HEK293 (cell line): Measurements from ENCODE around the gene RPL11.

Source experiments
- FEZF1 ChIP-seq: fragments of 450-650 bp; formaldehyde crosslinking; IDR thresholded peaks from 2 replicates; pipeline ENCODE4 v1.5.1; 2016; ENCODE audit warnings: missing biosample characterization, missing genetic modification characterization
- KLF16 ChIP-seq: fragments of 450-650 bp; formaldehyde crosslinking; IDR thresholded peaks from 2 replicates; pipeline ENCODE4 v1.5.1; 2017; ENCODE audit warnings: missing biosample characterization, missing genetic modification characterization
- PRDM1 ChIP-seq: fragments of 450-650 bp; formaldehyde crosslinking; IDR thresholded peaks from 2 replicates; pipeline ENCODE4; 2016; ENCODE audit warnings: missing biosample characterization, missing genetic modification characterization
- REPIN1 ChIP-seq: fragments of 450-650 bp; formaldehyde crosslinking; IDR thresholded peaks from 2 replicates; pipeline ENCODE4 v1.5.1; 2017; ENCODE audit warnings: missing biosample characterization, missing genetic modification characterization, low read depth
- SP7 ChIP-seq: fragments of 450-650 bp; formaldehyde crosslinking; IDR thresholded peaks from 2 replicates; pipeline ENCODE4 v1.5.1; 2016; ENCODE audit warnings: missing biosample characterization, missing genetic modification characterization
- ZBTB17 ChIP-seq: fragments of 450-650 bp; formaldehyde crosslinking; IDR thresholded peaks from 2 replicates; pipeline ENCODE4 v1.5.1; 2016; ENCODE audit warnings: missing biosample characterization, missing genetic modification characterization
- ZNF140 ChIP-seq: fragments of 450-650 bp; formaldehyde crosslinking; IDR thresholded peaks from 2 replicates; pipeline ENCODE4 v1.5.1; 2016; ENCODE audit warnings: missing biosample characterization, missing genetic modification characterization
- ZNF155 ChIP-seq: fragments of 450-650 bp; formaldehyde crosslinking; IDR thresholded peaks from 2 replicates; pipeline ENCODE4 v1.5.1; 2016; ENCODE audit warnings: missing biosample characterization, missing genetic modification characterization
- ZNF157 ChIP-seq: fragments of 450-650 bp; formaldehyde crosslinking; IDR thresholded peaks from 2 replicates; pipeline ENCODE4 v1.5.1; 2016; ENCODE audit warnings: missing biosample characterization, missing genetic modification characterization
- ZNF2 ChIP-seq: fragments of 450-650 bp; formaldehyde crosslinking; IDR thresholded peaks from 2 replicates; pipeline ENCODE4 v1.5.1; 2016; ENCODE audit warnings: missing biosample characterization, missing genetic modification characterization
- ZNF302 ChIP-seq: fragments of 450-650 bp; formaldehyde crosslinking; IDR thresholded peaks from 2 replicates; pipeline ENCODE4 v1.5.1; 2016; ENCODE audit warnings: missing biosample characterization, missing genetic modification characterization, low read depth
- ZNF335 ChIP-seq: fragments of 450-650 bp; formaldehyde crosslinking; conservative IDR thresholded peaks from 2 replicates; pipeline ENCODE4 v1.5.1; 2016; ENCODE audit warnings: missing biosample characterization, missing genetic modification characterization
- ZNF600 ChIP-seq: fragments of 450-650 bp; formaldehyde crosslinking; IDR thresholded peaks from 2 replicates; pipeline ENCODE4 v1.5.1; 2016; ENCODE audit warnings: missing biosample characterization, missing genetic modification characterization
- ZNF670 ChIP-seq: fragments of 450-650 bp; formaldehyde crosslinking; IDR thresholded peaks from 2 replicates; pipeline ENCODE4 v1.5.1; 2016; ENCODE audit warnings: missing biosample characterization, missing genetic modification characterization, low read depth
- ZNF776 ChIP-seq: fragments of 450-650 bp; formaldehyde crosslinking; IDR thresholded peaks from 2 replicates; pipeline ENCODE4 v1.5.0; 2017; ENCODE audit warnings: missing biosample characterization, missing genetic modification characterization, borderline replicate concordance
- TF ChIP-seq, protein P1 (sequence below): fragments of 450-650 bp; formaldehyde crosslinking; IDR thresholded peaks from 2 replicates; pipeline ENCODE4 v1.5.1; 2017; ENCODE audit warnings: missing biosample characterization, missing genetic modification characterization
- TF ChIP-seq, protein P2 (sequence below): fragments of 450-650 bp; formaldehyde crosslinking; IDR thresholded peaks from 2 replicates; pipeline ENCODE4 v1.5.1; 2016; ENCODE audit warnings: missing biosample characterization, missing genetic modification characterization
- TF ChIP-seq, protein P3 (sequence below): fragments of 450-650 bp; formaldehyde crosslinking; IDR thresholded peaks from 2 replicates; pipeline ENCODE4 v1.5.1; 2016; ENCODE audit warnings: missing biosample characterization, missing genetic modification characterization
- TF ChIP-seq, protein P4 (sequence below): fragments of 450-650 bp; formaldehyde crosslinking; IDR thresholded peaks from 2 replicates; pipeline ENCODE4 v1.5.1; 2016; ENCODE audit warnings: missing biosample characterization, missing genetic modification characterization
- TF ChIP-seq, protein P5 (sequence below): fragments of 450-650 bp; formaldehyde crosslinking; IDR thresholded peaks from 2 replicates; pipeline ENCODE4 v1.5.1; 2016; ENCODE audit warnings: missing biosample characterization, missing genetic modification characterization
- TF ChIP-seq, protein P6 (sequence below): fragments of 450-650 bp; formaldehyde crosslinking; IDR thresholded peaks from 2 replicates; pipeline ENCODE4 v1.5.1; 2016; ENCODE audit warnings: missing biosample characterization, missing genetic modification characterization
- TF ChIP-seq, protein P7 (sequence below): fragments of 450-650 bp; formaldehyde crosslinking; conservative IDR thresholded peaks from 2 replicates; pipeline ENCODE4 v1.5.1; 2016; ENCODE audit warnings: low read depth, missing biosample characterization, missing genetic modification characterization

The RPL11 gene

DNA sequence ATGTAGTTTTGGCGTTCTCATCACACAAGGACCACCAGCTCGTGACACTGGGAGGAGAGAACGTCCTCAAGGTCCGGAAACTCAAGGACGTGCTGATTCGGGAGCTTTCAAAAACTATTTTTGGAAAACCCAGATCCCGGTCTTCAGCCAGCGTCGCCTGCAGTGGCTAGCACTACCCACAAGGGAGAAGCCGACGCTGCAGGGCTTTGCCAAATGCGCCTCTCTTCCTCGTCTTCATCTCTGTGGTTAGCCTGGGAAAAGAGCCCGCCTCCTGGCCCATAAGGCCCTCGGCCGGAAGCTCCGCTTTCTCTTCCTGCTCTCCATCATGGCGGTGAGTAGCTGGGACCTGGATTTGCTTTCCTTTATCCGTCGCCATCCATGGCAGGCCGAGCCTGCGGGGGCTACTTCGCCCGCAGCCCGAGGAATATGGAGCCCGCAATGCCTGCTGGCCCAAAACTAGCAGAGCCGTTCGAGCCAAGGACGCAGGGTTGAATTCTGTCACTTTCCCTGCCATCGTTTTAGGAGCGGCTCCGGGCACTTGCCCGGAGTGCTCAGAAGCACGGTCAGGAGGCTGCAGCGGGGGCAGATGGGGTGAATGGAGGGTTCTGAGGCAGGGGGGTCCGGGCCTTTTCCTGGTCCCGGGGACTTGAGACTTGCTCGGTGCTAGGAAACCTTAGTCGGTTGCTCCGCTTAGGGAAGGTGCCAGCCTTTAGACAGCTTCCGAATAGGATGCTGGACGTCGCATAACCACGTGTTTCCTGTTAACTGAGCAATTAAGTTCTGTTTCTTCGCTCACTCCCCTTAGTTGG lies at the start of gene RPL11 (continued):
- TF ChIP-seq REPIN1 (tag by site-specific recombination) (0 out of 2 replicates have a peak, but pooled peaks have one; percentile 73), ZNF776 (tag by site-specific recombination) (no peak), ZNF670 (tag by site-specific recombination) (no peak), PRDM1 (tag by site-specific recombination) (peak; percentile 91), ZNF302 (tag by site-specific recombination) (no peak), ZBTB17 (tag by site-specific recombination) (peak; percentile 72), ZNF140 (tag by site-specific recombination) (no peak), SP7 (peak; percentile 80; the same call in 1 of the 2 replicates), ZNF600 (tag by site-specific recombination) (no peak), ZNF2 (tag by site-specific recombination) (peak; percentile 86), FEZF1 (tag by site-specific recombination) (no peak), KLF16 (tag by site-specific recombination) (no peak), ZNF335 (tag by site-specific recombination) (peak; percentile 61), ZNF155 (tag by site-specific recombination) (no peak), ZNF157 (tag by site-specific recombination) (no peak)
- TF ChIP-seq, protein P1, sequence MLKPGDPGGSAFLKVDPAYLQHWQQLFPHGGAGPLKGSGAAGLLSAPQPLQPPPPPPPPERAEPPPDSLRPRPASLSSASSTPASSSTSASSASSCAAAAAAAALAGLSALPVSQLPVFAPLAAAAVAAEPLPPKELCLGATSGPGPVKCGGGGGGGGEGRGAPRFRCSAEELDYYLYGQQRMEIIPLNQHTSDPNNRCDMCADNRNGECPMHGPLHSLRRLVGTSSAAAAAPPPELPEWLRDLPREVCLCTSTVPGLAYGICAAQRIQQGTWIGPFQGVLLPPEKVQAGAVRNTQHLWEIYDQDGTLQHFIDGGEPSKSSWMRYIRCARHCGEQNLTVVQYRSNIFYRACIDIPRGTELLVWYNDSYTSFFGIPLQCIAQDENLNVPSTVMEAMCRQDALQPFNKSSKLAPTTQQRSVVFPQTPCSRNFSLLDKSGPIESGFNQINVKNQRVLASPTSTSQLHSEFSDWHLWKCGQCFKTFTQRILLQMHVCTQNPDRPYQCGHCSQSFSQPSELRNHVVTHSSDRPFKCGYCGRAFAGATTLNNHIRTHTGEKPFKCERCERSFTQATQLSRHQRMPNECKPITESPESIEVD (tag by site-specific recombination): no peak
- TF ChIP-seq, protein P2, sequence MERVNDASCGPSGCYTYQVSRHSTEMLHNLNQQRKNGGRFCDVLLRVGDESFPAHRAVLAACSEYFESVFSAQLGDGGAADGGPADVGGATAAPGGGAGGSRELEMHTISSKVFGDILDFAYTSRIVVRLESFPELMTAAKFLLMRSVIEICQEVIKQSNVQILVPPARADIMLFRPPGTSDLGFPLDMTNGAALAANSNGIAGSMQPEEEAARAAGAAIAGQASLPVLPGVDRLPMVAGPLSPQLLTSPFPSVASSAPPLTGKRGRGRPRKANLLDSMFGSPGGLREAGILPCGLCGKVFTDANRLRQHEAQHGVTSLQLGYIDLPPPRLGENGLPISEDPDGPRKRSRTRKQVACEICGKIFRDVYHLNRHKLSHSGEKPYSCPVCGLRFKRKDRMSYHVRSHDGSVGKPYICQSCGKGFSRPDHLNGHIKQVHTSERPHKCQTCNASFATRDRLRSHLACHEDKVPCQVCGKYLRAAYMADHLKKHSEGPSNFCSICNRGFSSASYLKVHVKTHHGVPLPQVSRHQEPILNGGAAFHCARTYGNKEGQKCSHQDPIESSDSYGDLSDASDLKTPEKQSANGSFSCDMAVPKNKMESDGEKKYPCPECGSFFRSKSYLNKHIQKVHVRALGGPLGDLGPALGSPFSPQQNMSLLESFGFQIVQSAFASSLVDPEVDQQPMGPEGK (tag by site-specific recombination): no peak
- TF ChIP-seq, protein P3, sequence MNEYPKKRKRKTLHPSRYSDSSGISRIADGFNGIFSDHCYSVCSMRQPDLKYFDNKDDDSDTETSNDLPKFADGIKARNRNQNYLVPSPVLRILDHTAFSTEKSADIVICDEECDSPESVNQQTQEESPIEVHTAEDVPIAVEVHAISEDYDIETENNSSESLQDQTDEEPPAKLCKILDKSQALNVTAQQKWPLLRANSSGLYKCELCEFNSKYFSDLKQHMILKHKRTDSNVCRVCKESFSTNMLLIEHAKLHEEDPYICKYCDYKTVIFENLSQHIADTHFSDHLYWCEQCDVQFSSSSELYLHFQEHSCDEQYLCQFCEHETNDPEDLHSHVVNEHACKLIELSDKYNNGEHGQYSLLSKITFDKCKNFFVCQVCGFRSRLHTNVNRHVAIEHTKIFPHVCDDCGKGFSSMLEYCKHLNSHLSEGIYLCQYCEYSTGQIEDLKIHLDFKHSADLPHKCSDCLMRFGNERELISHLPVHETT (tag by site-specific recombination): peak; percentile 93
- TF ChIP-seq, protein P4, sequence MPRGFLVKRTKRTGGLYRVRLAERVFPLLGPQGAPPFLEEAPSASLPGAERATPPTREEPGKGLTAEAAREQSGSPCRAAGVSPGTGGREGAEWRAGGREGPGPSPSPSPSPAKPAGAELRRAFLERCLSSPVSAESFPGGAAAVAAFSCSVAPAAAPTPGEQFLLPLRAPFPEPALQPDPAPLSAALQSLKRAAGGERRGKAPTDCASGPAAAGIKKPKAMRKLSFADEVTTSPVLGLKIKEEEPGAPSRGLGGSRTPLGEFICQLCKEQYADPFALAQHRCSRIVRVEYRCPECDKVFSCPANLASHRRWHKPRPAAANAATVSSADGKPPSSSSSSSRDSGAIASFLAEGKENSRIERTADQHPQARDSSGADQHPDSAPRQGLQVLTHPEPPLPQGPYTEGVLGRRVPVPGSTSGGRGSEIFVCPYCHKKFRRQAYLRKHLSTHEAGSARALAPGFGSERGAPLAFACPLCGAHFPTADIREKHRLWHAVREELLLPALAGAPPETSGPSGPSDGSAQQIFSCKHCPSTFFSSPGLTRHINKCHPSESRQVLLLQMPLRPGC: 0 out of 2 replicates have a peak, but pooled peaks have one; percentile 24
- TF ChIP-seq, protein P5, sequence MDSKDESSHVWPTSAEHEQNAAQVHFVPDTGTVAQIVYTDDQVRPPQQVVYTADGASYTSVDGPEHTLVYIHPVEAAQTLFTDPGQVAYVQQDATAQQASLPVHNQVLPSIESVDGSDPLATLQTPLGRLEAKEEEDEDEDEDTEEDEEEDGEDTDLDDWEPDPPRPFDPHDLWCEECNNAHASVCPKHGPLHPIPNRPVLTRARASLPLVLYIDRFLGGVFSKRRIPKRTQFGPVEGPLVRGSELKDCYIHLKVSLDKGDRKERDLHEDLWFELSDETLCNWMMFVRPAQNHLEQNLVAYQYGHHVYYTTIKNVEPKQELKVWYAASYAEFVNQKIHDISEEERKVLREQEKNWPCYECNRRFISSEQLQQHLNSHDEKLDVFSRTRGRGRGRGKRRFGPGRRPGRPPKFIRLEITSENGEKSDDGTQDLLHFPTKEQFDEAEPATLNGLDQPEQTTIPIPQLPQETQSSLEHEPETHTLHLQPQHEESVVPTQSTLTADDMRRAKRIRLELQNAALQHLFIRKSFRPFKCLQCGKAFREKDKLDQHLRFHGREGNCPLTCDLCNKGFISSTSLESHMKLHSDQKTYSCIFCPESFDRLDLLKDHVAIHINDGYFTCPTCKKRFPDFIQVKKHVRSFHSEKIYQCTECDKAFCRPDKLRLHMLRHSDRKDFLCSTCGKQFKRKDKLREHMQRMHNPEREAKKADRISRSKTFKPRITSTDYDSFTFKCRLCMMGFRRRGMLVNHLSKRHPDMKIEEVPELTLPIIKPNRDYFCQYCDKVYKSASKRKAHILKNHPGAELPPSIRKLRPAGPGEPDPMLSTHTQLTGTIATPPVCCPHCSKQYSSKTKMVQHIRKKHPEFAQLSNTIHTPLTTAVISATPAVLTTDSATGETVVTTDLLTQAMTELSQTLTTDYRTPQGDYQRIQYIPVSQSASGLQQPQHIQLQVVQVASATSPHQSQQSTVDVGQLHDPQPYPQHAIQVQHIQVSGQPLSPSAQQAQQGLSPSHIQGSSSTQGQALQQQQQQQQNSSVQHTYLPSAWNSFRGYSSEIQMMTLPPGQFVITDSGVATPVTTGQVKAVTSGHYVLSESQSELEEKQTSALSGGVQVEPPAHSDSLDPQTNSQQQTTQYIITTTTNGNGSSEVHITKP (tag by site-specific recombination): no peak
- TF ChIP-seq, protein P6, sequence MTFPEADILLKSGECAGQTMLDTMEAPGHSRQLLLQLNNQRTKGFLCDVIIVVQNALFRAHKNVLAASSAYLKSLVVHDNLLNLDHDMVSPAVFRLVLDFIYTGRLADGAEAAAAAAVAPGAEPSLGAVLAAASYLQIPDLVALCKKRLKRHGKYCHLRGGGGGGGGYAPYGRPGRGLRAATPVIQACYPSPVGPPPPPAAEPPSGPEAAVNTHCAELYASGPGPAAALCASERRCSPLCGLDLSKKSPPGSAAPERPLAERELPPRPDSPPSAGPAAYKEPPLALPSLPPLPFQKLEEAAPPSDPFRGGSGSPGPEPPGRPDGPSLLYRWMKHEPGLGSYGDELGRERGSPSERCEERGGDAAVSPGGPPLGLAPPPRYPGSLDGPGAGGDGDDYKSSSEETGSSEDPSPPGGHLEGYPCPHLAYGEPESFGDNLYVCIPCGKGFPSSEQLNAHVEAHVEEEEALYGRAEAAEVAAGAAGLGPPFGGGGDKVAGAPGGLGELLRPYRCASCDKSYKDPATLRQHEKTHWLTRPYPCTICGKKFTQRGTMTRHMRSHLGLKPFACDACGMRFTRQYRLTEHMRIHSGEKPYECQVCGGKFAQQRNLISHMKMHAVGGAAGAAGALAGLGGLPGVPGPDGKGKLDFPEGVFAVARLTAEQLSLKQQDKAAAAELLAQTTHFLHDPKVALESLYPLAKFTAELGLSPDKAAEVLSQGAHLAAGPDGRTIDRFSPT (tag by site-specific recombination): no peak
- TF ChIP-seq, protein P7, sequence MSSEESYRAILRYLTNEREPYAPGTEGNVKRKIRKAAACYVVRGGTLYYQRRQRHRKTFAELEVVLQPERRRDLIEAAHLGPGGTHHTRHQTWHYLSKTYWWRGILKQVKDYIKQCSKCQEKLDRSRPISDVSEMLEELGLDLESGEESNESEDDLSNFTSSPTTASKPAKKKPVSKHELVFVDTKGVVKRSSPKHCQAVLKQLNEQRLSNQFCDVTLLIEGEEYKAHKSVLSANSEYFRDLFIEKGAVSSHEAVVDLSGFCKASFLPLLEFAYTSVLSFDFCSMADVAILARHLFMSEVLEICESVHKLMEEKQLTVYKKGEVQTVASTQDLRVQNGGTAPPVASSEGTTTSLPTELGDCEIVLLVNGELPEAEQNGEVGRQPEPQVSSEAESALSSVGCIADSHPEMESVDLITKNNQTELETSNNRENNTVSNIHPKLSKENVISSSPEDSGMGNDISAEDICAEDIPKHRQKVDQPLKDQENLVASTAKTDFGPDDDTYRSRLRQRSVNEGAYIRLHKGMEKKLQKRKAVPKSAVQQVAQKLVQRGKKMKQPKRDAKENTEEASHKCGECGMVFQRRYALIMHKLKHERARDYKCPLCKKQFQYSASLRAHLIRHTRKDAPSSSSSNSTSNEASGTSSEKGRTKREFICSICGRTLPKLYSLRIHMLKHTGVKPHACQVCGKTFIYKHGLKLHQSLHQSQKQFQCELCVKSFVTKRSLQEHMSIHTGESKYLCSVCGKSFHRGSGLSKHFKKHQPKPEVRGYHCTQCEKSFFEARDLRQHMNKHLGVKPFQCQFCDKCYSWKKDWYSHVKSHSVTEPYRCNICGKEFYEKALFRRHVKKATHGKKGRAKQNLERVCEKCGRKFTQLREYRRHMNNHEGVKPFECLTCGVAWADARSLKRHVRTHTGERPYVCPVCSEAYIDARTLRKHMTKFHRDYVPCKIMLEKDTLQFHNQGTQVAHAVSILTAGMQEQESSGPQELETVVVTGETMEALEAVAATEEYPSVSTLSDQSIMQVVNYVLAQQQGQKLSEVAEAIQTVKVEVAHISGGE (tag by site-specific recombination): peak; percentile 84
